H1 (cell line): ENCODE data around the gene TJP2. TPM values are rescaled to one million over a fixed set of nuclear protein-coding genes. Genes with fewer than 3 reads are reported as not detected.

Experiments used
- CTCF ChIA-PET: fragments of 300-600 bp; sonication (Branson Sonifier 250); formaldehyde crosslinking; loops from one replicate; lab custom pipeline; 2021; ENCODE audit not compliant: partially characterized antibody; lab: Charles Lee
- POLR2A ChIA-PET: fragments of 300-600 bp; sonication (Branson Sonifier 250); formaldehyde crosslinking; loops from one replicate; lab custom pipeline; 2021; ENCODE audit warnings: inconsistent platforms; ENCODE audit not compliant: partially characterized antibody; lab: Charles Lee
- DNase-seq, 2 experiments: peaks; one replicate each; pipeline versions ENCODE4 v3.0.0 to v3.0.0-alpha.2; 2010 to 2022; ENCODE audit warnings: low spot score in 2 of 2, low read depth in 1 of 2, mixed read lengths in 1 of 2
- FAIRE-seq: peaks from 2 replicates; lab custom pipeline; 2011; peaks lifted over from hg19 to GRCh38; lab: Jason Lieb, UNC
- H2AFZ ChIP-seq: 2 replicates; pipeline ENCODE4 v1.8.1; 2012; ENCODE audit warnings: low read length, inconsistent platforms
- H2AK5ac ChIP-seq: 2 replicates; pipeline ENCODE4 v1.6.1; 2013; ENCODE audit warnings: low read depth, low read length
- H2BK120ac ChIP-seq: replicated peaks from 2 replicates; pipeline ENCODE3; 2013; ENCODE audit warnings: low read depth, low read length, inconsistent platforms
- H2BK12ac ChIP-seq: 2 replicates; pipeline ENCODE4 v1.6.1; 2013; ENCODE audit warnings: low read depth, low read length
- H2BK15ac ChIP-seq: 2 replicates; pipeline ENCODE4 v1.6.1; 2013; ENCODE audit warnings: low read length
- H2BK20ac ChIP-seq: 2 replicates; pipeline ENCODE4 v1.6.1; 2013; ENCODE audit warnings: low read length
- H2BK5ac ChIP-seq: 2 replicates; pipeline ENCODE4 v1.6.1; 2013; ENCODE audit warnings: low read depth, low read length
- H3K14ac ChIP-seq: 2 replicates; pipeline ENCODE4 v1.6.1; 2013; ENCODE audit warnings: inconsistent platforms; ENCODE audit not compliant: insufficient read length
- H3K18ac ChIP-seq: 2 replicates; pipeline ENCODE4 v1.6.1; 2013; ENCODE audit warnings: low read length; ENCODE audit errors: extremely low read depth
- H3K23ac ChIP-seq: 2 replicates; pipeline ENCODE4 v1.6.1; 2013; ENCODE audit warnings: inconsistent platforms; ENCODE audit not compliant: insufficient read length
- H3K23me2 ChIP-seq: 2 replicates; pipeline ENCODE4 v1.6.1; 2013; ENCODE audit warnings: low read depth, low read length
- H3K27ac ChIP-seq: 2 replicates; pipeline ENCODE4 v1.6.1; 2011; ENCODE audit warnings: low read depth, low read length, inconsistent platforms
- H3K27me3 ChIP-seq, 4 experiments: replicated peaks in 1 of 4; 1 replicate in 1 of 4; 2 replicates in 3 of 4; pipeline versions ENCODE4 v1.6.1 to v1.8.1; 2011 to 2013; ENCODE audit warnings: low read length in 3 of 4, mild to moderate bottlenecking in 3 of 4, inconsistent platforms in 2 of 4, mixed read lengths in 2 of 4, moderate library complexity in 1 of 4; ENCODE audit not compliant: control insufficient read depth in 3 of 4, insufficient read depth in 3 of 4; ENCODE audit errors: extremely low read depth in 1 of 4
- H3K36me3 ChIP-seq, 4 experiments: 2 replicates each; pipeline versions ENCODE4 v1.6.1 to v1.8.1; 2011 to 2013; ENCODE audit warnings: mild to moderate bottlenecking in 4 of 4, low read length in 3 of 4, moderate library complexity in 2 of 4, control low read depth in 1 of 4, inconsistent platforms in 1 of 4; ENCODE audit not compliant: insufficient read depth in 4 of 4, control insufficient read depth in 2 of 4
- H3K4ac ChIP-seq: replicated peaks from 2 replicates; pipeline ENCODE3; 2013; ENCODE audit warnings: low read length, low read depth, mixed read lengths, inconsistent platforms; ENCODE audit not compliant: insufficient read length
- H3K4me1 ChIP-seq, 4 experiments: replicated peaks in 1 of 4; 1 replicate in 1 of 4; 2 replicates in 3 of 4; pipeline versions ENCODE4 v1.6.1 to v1.8.1; 2011 to 2013; ENCODE audit warnings: low read length in 3 of 4, inconsistent platforms in 2 of 4, mixed read lengths in 1 of 4; ENCODE audit not compliant: insufficient read depth in 4 of 4, control insufficient read depth in 3 of 4
- H3K4me2 ChIP-seq, 2 experiments: 2 replicates each; pipeline versions ENCODE4 v1.6.1 to v1.8.1; 2011 to 2013; ENCODE audit warnings: low read depth in 2 of 2, low read length in 2 of 2, control low read depth in 1 of 2, inconsistent platforms in 1 of 2, mild to moderate bottlenecking in 1 of 2; ENCODE audit not compliant: insufficient read depth in 1 of 2
- H3K4me3 ChIP-seq, 4 experiments: fragments of 200-600, 300-600 bp in 1 of 4; sonication (generic), shearing (Covaris generic), sonication (Bioruptor Twin) in 1 of 4; 2 replicates each; pipeline versions ENCODE4 v1.5.1 to v1.8.1; 2011 to 2016; ENCODE audit warnings: low read length in 4 of 4, low read depth in 3 of 4, control low read depth in 2 of 4, inconsistent platforms in 2 of 4, mild to moderate bottlenecking in 2 of 4, mixed read lengths in 1 of 4, moderate library complexity in 1 of 4; ENCODE audit not compliant: insufficient read depth in 2 of 4; ENCODE audit errors: extremely low read depth in 1 of 4
- H3K56ac ChIP-seq: replicated peaks from 2 replicates; pipeline ENCODE3; 2013; ENCODE audit warnings: low read depth, mild to moderate bottlenecking, mixed read lengths, low read length, inconsistent platforms; ENCODE audit not compliant: insufficient read length
- H3K79me1 ChIP-seq: 2 replicates; pipeline ENCODE4 v1.6.1; 2013; ENCODE audit warnings: low read depth, low read length, control low read depth
- H3K79me2 ChIP-seq, 2 experiments: 2 replicates each; pipeline versions ENCODE4 v1.6.1 to v1.8.1; 2012 to 2013; ENCODE audit warnings: low read length in 2 of 2, mild to moderate bottlenecking in 2 of 2, inconsistent platforms in 1 of 2; ENCODE audit not compliant: insufficient read depth in 2 of 2, control insufficient read depth in 1 of 2
- H3K9ac ChIP-seq, 4 experiments: replicated peaks in 1 of 4; 1 replicate in 1 of 4; 2 replicates in 3 of 4; pipeline versions ENCODE4 v1.6.1 to v1.8.1; 2011 to 2013; ENCODE audit warnings: low read depth in 3 of 4, low read length in 3 of 4, control low read depth in 2 of 4, mild to moderate bottlenecking in 2 of 4, moderate library complexity in 2 of 4, inconsistent platforms in 1 of 4; ENCODE audit errors: extremely low read depth in 1 of 4
- H3K9me3 ChIP-seq, 2 experiments: 2 replicates each; pipeline versions ENCODE4 v1.6.1 to v1.8.1; 2012 to 2013; ENCODE audit warnings: mild to moderate bottlenecking in 2 of 2, moderate library complexity in 2 of 2, control low read depth in 1 of 2, inconsistent platforms in 1 of 2, low read depth in 1 of 2, low read length in 1 of 2, mixed read lengths in 1 of 2; ENCODE audit not compliant: insufficient read depth in 2 of 2
- H4K20me1 ChIP-seq, 2 experiments: replicated peaks in 1 of 2; 2 replicates each; pipeline versions ENCODE3 to v1.8.1; 2011 to 2013; ENCODE audit warnings: inconsistent platforms in 2 of 2, low read length in 2 of 2, mild to moderate bottlenecking in 1 of 2; ENCODE audit not compliant: insufficient read depth in 2 of 2, control insufficient read depth in 1 of 2
- H4K5ac ChIP-seq: 2 replicates; pipeline ENCODE4 v1.6.1; 2013; ENCODE audit warnings: low read length, low read depth, mixed read lengths, inconsistent platforms; ENCODE audit not compliant: insufficient read length
- H4K8ac ChIP-seq: 2 replicates; pipeline ENCODE4 v1.8.0; 2013; ENCODE audit warnings: mild to moderate bottlenecking, moderate library complexity, low read length, inconsistent platforms; ENCODE audit not compliant: insufficient read depth; ENCODE audit errors: extremely low read depth
- H4K91ac ChIP-seq: replicated peaks from 2 replicates; pipeline ENCODE3; 2013; ENCODE audit warnings: low read length, mixed read lengths, inconsistent platforms; ENCODE audit not compliant: insufficient read length
- WGBS, 2 experiments: shearing (Covaris generic) in 1 of 2; methylation state at CpG; one replicate each; pipeline versions ENCODE4 v1.1.6 to v1.1.7; 2013 to 2015; ENCODE audit warnings: low lambda C conversion rate in 2 of 2, mixed read lengths in 2 of 2, inconsistent platforms in 1 of 2, low coverage in 1 of 2, missing lambda C conversion rate in 1 of 2; ENCODE audit not compliant: insufficient replicate concordance in 2 of 2, insufficient coverage in 1 of 2, insufficient read length in 1 of 2; ENCODE audit errors: extremely low coverage in 1 of 2, missing lambda C conversion rate in 1 of 2; 5-methylcytosine and 5-hydroxymethylcytosine counted together
- polyA plus RNA-seq, 7 experiments: library from polyadenylated mRNA; depleted of rRNA in 3 of 7; stranded (reverse) in 5 of 7; unstranded in 2 of 7; fragments of >200 nt in 5 of 7; fragments of 200-250 nt in 2 of 7; gene quantifications; 1 replicate in 5 of 7; 2 replicates in 1 of 7; 4 replicates in 1 of 7; pipeline versions ENCODE4 v1.2.1 to v1.2.3, GENCODE V29; 2011 to 2013; ENCODE audit warnings: missing spikeins in 2 of 7, mixed read lengths in 2 of 7
- total RNA-seq: library from RNA; stranded (reverse); fragmentation: NEBNext Ultra II Directional; extraction: Animal tissue kit (Norgen Biotek cat#: 25700); gene quantifications from 2 replicates; pipeline ENCODE4 v1.2.1, GENCODE V29; 2021

TJP2 gene
- total and polyA plus RNA-seq, 2 of the 8 experiments (the other 6 are each of a cell fraction or from before 2014, with no cell fraction given) = 54.9 to 137 TPM

GRCh38 chr9:69255591-69255990 is 81.5 kb downstream of the TJP2 start:
- no peak overlapping the region for H3K18ac ChIP-seq
- H3K23ac ChIP-seq = no peak overlapping the region
- FAIRE-seq (no peak), DNase-seq (no peak)
- H3K79me1 ChIP-seq = no peaks in the 10 kb centered on the region
- H3K23me2 ChIP-seq = no peaks in the 10 kb centered on the region
- H4K8ac ChIP-seq = no peak overlapping the region
- H3K4me1 ChIP-seq = no peaks in the 10 kb centered on the region
- no peak overlapping the region for H2AFZ ChIP-seq
- no peak overlapping the region for H3K27ac ChIP-seq
- H3K9me3 ChIP-seq = no peaks in the 10 kb centered on the region
- H2BK5ac ChIP-seq = no peak overlapping the region
- H3K4me2 ChIP-seq = no peak overlapping the region
- no peaks in the 10 kb centered on the region for H3K79me2 ChIP-seq
- H4K5ac ChIP-seq = no peak overlapping the region
- H2BK15ac ChIP-seq = no peak overlapping the region
- WGBS, 2 experiments = 79% methylated on average over 1 of the region's 1 CpG; no CpG with 5 or more reads in 1 of the 2 experiments
- H3K27me3 ChIP-seq = no peaks in the 10 kb centered on the region
- H4K20me1 ChIP-seq = no peaks in the 10 kb centered on the region
- H3K4me3 ChIP-seq = no peak overlapping the region
- H3K56ac ChIP-seq = no peak overlapping the region
- no peak overlapping the region for H2BK20ac ChIP-seq
- no peak overlapping the region for H3K14ac ChIP-seq
- H3K36me3 ChIP-seq = peaks cover 21 to 40% (median 30%) of the 10 kb centered on the region in 4 experiments
- H2BK120ac ChIP-seq = no peak overlapping the region
- no peak overlapping the region for H3K4ac ChIP-seq
- no peak overlapping the region for H2AK5ac ChIP-seq
- H2BK12ac ChIP-seq = no peak overlapping the region
- no peak overlapping the region for H4K91ac ChIP-seq
- POLR2A ChIA-PET = no interaction called here
- CTCF ChIA-PET = interaction anchor here (1.7 kb wide), 1 partner anchor 11 kb away, joined by 5 read pairs; no protein-coding TSS in a partner anchor
- H3K9ac ChIP-seq = no peak overlapping the region
